Activated naive CD8-positive, alpha-beta T cell treated with anti-CD3 and anti-CD28 coated beads, Interleukin-2, amount 10 ng/mL, durations not matched to agents 7 days and 5 days (primary cell): ENCODE data around the gene PEX7. TPM values are rescaled to one million over a fixed set of nuclear protein-coding genes. Genes with fewer than 3 reads are reported as not detected.
"Not testable (repeated sequence)": the region's sequence is repeated elsewhere in the genome, so short reads cannot be mapped to it uniquely, and the experiment has no call there.

Experiments used
- ATAC-seq: fragments of 150-1000 bp; cut with Tn5 transposase; one replicate; pipeline ENCODE4 v1.10.0; 2021; ENCODE audit warnings: low read depth, moderate library complexity
- POLR2A ChIA-PET: fragments of 350-600 bp; sonication (Branson Sonifier 250); formaldehyde crosslinking; loops from one replicate; lab custom pipeline; 2021; ENCODE audit warnings: antibody characterized with exemption; lab: Charles Lee
- DNase-seq: peaks from one replicate; pipeline ENCODE4 v3.0.0; 2021
- H3K27ac Mint-ChIP-seq: one replicate; pipeline ENCODE4 v1.8.0; 2022; ENCODE audit warnings: mild to moderate bottlenecking, mixed read lengths
- H3K27me3 Mint-ChIP-seq: one replicate; pipeline ENCODE4 v1.8.0; 2022; ENCODE audit warnings: mild to moderate bottlenecking, moderate library complexity, mixed read lengths
- H3K36me3 Mint-ChIP-seq: one replicate; pipeline ENCODE4 v1.8.0; 2021; ENCODE audit warnings: mild to moderate bottlenecking, mixed read lengths
- H3K4me1 Mint-ChIP-seq: one replicate; pipeline ENCODE4 v1.8.0; 2021; ENCODE audit warnings: mixed read lengths
- H3K4me3 Mint-ChIP-seq: one replicate; pipeline ENCODE4 v1.8.0; 2022; ENCODE audit warnings: mild to moderate bottlenecking, moderate library complexity, mixed read lengths
- H3K9me3 Mint-ChIP-seq: one replicate; pipeline ENCODE4 v1.8.0; 2021; ENCODE audit warnings: mixed read lengths
- total RNA-seq, 2 experiments: library from RNA; stranded (reverse); gene quantifications; one replicate each; pipeline ENCODE4 v1.2.3, GENCODE V29; 2021

The PEX7 gene
- total RNA-seq, 2 experiments from 2014 or later = 3.0 to 3.7 TPM

DNA sequence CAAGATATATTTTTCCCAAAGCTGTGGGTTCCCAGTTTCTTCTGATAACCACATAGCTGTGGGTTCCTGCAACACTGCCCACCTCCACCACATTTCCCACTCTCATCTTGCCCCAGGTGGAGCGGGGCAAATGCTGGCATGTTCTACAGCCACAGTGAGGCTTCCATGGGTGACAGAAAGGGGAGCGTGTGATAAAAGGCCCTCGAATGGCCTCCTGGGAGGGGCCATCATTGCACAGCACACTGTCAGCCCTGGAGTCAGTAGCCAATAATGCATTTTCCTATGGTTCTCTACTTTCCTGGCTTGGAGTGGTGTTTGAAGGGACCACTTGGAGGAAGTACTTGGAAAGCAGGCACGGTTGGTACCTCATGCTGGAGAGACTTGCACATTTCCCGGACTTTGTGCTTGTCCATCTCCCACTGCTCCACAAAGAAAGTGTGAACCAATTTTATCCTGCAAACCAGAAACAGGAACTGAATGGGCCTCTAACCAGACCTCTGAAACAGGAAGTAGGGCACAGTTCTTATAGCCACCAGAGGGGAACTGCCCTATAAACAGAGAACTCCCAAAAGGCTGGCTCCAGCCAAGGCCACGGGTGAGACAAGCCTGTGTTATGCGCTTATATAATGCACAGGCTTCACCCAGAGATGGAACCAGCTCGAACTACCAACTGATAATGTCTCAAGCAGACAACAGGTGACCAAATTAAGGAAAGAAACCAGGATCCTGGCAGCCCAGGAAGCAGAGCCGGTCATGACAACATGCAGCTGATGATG lies 38.7 kb upstream of the PEX7 start:
- Mint-ChIP-seq H3K4me1 (peaks cover 55% of the 10 kb centered on the region), H3K27ac (peak overlapping the region; percentile 72), H3K36me3 (peaks cover 31% of the 10 kb centered on the region), H3K9me3 (no peaks in the 10 kb centered on the region), H3K27me3 (no peaks in the 10 kb centered on the region), H3K4me3 (peak overlapping the region; percentile 53)
- POLR2A ChIA-PET = interaction anchor here (1.5 kb wide), 1 partner anchor 9 kb away, joined by 5 read pairs; the partner anchor contains the start of gene MAP3K5
- ATAC-seq (peak; percentile 61), DNase-seq (no peak)

DNA sequence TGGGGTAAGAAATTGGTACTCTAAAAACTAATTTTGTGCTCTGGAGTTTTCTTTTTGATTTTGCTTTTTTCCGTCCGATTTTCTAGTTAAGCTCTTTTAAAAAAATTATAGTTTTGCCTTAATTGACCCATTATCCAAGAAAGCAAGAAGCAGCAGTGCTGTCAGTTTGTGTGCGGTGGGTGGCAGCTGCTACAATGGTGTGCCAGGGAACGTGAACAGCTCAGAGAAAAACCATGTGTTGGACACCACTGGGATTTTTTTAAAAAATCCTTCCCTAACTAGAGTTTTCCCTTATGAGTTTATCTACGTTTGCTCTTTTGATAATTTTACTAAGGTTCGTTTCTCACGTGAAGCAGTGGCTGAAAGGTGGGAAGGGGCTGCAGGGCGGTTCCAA lies 38.1 kb upstream of the PEX7 start:
- Mint-ChIP-seq H3K4me3 (peak overlapping the region; percentile 53), H3K4me1 (peaks cover 57% of the 10 kb centered on the region), H3K36me3 (peaks cover 32% of the 10 kb centered on the region), H3K9me3 (no peaks in the 10 kb centered on the region), H3K27ac (peak overlapping the region; percentile 72), H3K27me3 (no peaks in the 10 kb centered on the region)
- no peak for ATAC-seq
- no peak for DNase-seq
- POLR2A ChIA-PET = interaction anchor here (1.5 kb wide), 1 partner anchor 8 kb away, joined by 5 read pairs; the partner anchor contains the start of gene MAP3K5

DNA sequence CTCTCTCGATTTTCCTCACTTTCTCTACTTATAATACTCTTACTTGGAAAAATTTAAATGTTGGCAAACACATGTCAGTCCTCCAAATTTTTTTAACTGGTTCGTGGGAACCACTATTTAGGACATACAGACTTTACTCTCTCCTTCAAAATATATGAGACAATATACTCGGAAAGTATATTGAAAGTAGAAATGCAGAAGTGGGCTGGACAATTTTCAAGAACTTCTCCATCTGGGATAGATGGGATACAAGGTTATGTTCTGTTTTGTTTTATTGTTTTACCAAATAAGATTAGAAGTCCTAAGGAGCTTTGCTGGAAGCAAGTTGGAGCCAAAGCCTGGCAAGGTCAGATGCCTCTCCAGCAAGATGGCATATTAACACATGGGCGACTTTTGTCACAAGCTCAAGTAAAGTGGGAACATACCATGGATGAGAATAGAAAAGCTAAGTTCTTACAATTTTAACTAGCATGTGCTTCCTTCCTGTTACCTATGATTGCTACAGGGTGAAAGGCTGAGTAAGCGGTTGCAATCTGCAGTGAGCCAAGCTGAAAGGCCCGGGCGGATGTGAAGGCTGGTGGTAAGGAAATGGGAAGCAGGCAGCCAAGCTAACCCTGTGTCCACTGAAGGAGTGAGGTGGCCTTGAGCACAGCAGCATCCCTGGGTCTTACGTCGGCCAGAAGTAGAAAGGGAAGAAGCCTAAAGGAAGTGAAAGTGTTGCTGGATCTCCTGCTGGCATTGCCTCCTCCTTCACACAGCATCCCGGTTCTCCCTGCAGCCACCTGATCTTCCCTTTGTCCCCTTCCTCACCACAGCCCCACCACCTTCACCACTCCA lies 37.3 kb upstream of the PEX7 start:
- DNase-seq (peak; percentile 45), ATAC-seq (peak; percentile 72)
- H3K4me1 Mint-ChIP-seq = peaks cover 61% of the 10 kb centered on the region
- H3K27ac Mint-ChIP-seq = peak overlapping the region; percentile 54
- H3K36me3 Mint-ChIP-seq = peaks cover 36% of the 10 kb centered on the region
- POLR2A ChIA-PET = interaction anchor here (0.9 kb wide), 1 partner anchor 29 kb away, joined by 4 read pairs; no protein-coding TSS in a partner anchor
- H3K9me3 Mint-ChIP-seq = no peaks in the 10 kb centered on the region
- peak overlapping the region; percentile 65 for H3K4me3 Mint-ChIP-seq
- no peaks in the 10 kb centered on the region for H3K27me3 Mint-ChIP-seq

DNA sequence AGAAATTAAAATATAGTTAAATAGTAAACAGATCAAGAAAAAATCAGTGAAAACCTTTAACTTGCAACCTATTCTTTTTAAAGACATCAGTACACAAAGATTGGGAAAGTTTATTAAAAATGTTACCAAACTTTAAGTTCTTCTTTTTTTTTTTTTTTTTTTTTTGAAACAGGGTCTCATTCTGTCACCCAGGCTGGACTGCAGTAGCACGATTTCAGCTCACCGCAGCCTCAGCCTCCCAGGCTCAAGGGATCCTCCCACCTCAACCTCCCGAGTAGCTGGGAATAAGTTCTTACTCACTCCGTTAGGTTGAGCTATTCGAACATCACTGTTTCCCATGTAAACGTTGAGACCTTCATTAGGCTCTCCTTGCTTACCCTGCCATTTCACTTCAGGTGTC lies 35.7 kb upstream of the PEX7 start:
- H3K36me3 Mint-ChIP-seq = peaks cover 31% of the 10 kb centered on the region

DNA sequence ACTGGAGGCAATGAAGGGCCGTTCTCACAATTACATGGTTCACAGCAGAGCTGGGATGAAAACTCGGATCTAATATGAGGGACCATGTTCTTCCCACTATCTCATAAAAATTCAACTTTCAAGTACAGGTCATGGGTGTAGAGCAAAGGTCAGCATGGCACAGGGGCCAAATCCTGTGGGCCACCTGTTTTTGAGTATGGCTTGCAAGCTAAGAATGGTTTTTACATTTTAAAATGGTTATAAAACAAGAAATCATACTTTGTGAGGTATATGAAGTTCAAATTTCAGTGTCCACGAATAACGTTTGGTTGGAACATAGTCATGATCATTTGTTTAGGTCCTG lies 34.7 kb upstream of the PEX7 start:
- DNase-seq (no peak), ATAC-seq (no peak)
- peaks cover 67% of the 10 kb centered on the region for H3K4me1 Mint-ChIP-seq
- POLR2A ChIA-PET = interaction anchor here (2.0 kb wide), 1 partner anchor 34 kb away, joined by 7 read pairs; no protein-coding TSS in a partner anchor
- no peak overlapping the region for H3K27ac Mint-ChIP-seq
- H3K4me3 Mint-ChIP-seq = peak overlapping the region; percentile 61
- H3K9me3 Mint-ChIP-seq = no peaks in the 10 kb centered on the region
- no peaks in the 10 kb centered on the region for H3K27me3 Mint-ChIP-seq
- H3K36me3 Mint-ChIP-seq = peaks cover 29% of the 10 kb centered on the region

More for the DNA sequence above, 35.7 kb upstream of the PEX7 start:
- H3K4me3 Mint-ChIP-seq = no peak overlapping the region
- peaks cover 73% of the 10 kb centered on the region for H3K4me1 Mint-ChIP-seq
- H3K9me3 Mint-ChIP-seq = no peaks in the 10 kb centered on the region
- H3K27me3 Mint-ChIP-seq = no peaks in the 10 kb centered on the region
- POLR2A ChIA-PET = interaction anchor here (0.7 to 2.0 kb wide), 4 partner anchors 13 to 47 kb away, joined by 3 to 12 read pairs (median 6); no protein-coding TSS in a partner anchor
- no peak for DNase-seq
- ATAC-seq = no peak
- H3K27ac Mint-ChIP-seq = no peak overlapping the region

DNA sequence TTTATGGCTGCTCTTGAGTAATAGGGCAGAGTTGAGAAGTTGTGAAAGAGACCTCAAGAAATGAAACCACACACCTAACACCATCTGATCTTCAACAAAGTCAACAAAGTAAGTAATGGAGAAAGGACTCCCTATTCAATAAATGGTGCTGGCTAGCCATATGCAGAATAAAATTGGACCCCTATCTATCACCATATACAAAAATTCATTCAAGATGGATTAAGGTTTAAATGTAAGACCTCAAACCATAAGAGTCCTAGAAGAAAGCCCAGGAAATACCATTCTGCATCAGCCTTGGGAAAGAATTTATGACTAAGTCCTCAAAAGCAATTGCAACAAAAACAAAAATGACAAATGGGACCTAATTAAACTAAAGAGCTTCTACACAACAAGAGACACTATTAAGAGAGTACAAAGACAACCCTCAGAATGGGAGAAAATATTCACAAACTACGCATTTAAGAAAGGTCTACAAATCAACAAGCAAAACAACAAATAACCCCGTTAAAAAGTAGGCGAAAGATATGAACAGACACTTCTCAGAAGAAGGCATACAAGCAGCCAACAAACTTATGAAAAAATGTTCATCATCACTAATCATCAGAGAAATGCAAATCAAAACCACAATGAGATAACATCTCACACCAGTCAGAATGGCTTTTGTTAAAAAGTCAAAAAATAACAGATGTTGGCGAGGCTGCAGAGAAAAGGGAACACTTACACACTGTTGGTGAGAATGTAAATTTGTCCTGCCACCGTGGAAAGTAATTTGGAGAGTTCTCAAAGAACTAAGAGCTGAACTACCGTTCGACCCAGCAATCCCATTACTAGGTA lies 34.1 kb upstream of the PEX7 start:
- ATAC-seq = no peak
- POLR2A ChIA-PET = interaction anchor here (1.0 to 5.3 kb wide), 2 partner anchors 36 to 141 kb away, joined by 3 to 41 read pairs; no protein-coding TSS in a partner anchor
- Mint-ChIP-seq H3K36me3 (peaks cover 29% of the 10 kb centered on the region), H3K27ac (peak overlapping the region; percentile 57), H3K4me3 (peak overlapping the region; percentile 61), H3K4me1 (peaks cover 65% of the 10 kb centered on the region), H3K9me3 (no peaks in the 10 kb centered on the region), H3K27me3 (no peaks in the 10 kb centered on the region)
- DNase-seq = no peak

DNA sequence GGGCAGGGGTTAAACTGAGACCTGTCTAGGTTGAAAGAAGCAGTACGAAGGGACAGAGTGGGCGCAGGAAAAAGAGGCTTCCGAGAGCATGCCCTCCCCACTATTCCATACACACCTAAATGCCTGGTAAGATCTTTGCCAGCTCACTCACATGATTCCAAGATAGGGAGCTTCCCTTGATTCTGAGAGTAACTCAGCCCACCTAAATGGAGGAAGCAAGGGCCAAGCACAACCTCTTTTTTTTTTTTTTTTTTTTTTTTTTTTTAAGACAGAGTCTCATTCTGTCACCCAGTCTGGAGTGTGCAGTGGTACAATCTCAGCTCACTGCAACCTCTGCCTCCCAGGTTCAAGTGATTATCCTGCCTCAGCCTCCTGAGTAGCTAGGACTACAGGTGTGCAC lies 33.0 kb upstream of the PEX7 start:
- POLR2A ChIA-PET = interaction anchor here (1.0 to 5.3 kb wide), 2 partner anchors 37 to 142 kb away, joined by 3 to 41 read pairs; no protein-coding TSS in a partner anchor
- not testable (repeated sequence) for ATAC-seq, H3K27ac Mint-ChIP-seq

DNA sequence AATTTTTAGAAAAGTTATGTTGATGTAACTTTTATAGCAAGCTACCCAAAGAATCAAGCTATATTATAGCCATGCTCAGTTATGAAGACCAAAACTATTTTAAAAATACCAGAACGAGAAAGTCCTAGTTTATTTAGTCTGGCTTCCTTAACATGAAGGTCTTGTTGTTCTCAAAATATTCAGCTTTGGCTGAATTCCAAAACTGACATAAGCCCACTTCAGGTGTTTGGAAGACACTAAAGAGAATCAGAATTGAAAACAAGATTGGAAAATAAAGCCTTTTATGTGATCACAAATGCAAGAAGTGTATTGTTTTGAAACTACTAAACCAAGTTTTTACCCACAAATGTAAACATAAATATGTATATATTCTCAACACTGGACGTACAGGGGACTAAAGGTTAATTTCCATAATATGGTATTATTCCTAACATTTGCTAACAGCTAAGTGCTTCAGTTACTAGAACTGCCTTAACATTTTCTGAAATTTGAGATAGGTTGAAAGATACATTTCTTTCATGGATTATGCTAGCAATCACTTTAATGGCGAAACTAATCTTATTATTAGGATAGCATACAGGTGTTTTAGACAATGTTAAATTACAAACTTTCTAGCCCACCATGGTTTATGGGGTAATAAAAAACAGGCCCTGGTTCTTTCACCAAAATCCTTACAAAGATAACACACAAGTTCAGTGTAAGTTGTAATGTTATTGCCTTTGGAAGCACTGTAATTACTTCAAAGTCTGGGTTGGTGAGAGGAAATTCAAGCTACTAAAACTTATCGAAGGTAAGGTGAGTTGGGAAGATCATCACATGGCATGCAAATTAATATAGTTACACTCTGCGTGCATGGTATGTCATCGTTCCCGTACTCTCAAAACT lies 31.7 kb upstream of the PEX7 start:
- no peak for DNase-seq
- no peak for ATAC-seq
- POLR2A ChIA-PET = interaction anchor here (1.5 to 5.3 kb wide), 4 partner anchors 27 to 146 kb away, joined by 3 to 93 read pairs (median 36); no protein-coding TSS in a partner anchor
- H3K4me3 Mint-ChIP-seq = peak overlapping the region; percentile 96
- H3K9me3 Mint-ChIP-seq = no peaks in the 10 kb centered on the region
- H3K27ac Mint-ChIP-seq = peak overlapping the region; percentile 86
- H3K4me1 Mint-ChIP-seq = peaks cover 44% of the 10 kb centered on the region
- peaks cover 2% of the 10 kb centered on the region for H3K27me3 Mint-ChIP-seq
- peaks cover 12% of the 10 kb centered on the region for H3K36me3 Mint-ChIP-seq

More for the DNA sequence above, 33.0 kb upstream of the PEX7 start:
- not testable (repeated sequence) for H3K27me3 Mint-ChIP-seq, H3K9me3 Mint-ChIP-seq, DNase-seq
- Mint-ChIP-seq H3K4me3 (peak overlapping the region; percentile 39), H3K4me1 (peaks cover 56% of the 10 kb centered on the region), H3K36me3 (peaks cover 21% of the 10 kb centered on the region)

DNA sequence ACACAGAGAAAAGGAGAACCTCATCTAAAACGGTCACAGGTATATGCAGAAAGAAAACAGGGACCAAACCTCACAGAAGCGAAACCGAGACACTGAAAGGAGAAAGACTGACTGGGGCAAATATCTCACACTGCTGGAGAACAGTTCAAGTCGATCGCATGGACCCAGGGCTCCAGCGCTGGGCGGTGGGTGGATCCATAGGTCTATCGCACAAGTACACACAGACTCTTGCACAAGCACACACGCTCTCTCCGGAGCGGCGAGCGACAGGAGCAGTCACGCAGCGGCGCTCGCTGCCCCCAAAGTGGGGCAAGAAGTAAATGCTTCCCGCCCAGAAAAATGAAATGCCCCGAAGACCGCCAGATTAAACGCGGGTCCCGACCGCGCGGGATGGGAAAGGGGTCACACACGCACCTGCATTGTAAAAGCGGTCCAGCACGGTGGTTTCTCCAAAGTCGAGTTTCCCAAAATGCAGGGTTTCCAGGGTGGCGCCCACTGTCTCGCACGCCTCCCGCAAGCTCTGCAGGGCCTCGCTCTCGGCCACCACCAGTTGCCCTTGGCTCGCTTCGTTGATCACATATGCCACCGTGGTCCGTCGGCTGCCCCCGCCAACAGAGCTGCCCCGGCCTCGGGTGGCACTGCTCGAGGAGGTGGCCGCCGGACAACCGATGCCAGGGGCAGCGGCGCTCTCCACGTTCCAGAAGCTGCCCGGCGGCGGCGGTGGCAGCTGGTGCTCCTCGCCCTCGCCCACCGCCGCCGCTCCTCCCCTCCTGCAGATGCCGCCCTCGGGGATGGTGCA lies 30.9 kb upstream of the PEX7 start:
- H3K4me3 Mint-ChIP-seq = peak overlapping the region; percentile 96
- H3K27ac Mint-ChIP-seq = peak overlapping the region; percentile 86
- peaks cover 41% of the 10 kb centered on the region for H3K4me1 Mint-ChIP-seq
- H3K27me3 Mint-ChIP-seq = peaks cover 2% of the 10 kb centered on the region
- H3K36me3 Mint-ChIP-seq = peaks cover 11% of the 10 kb centered on the region
- peak; percentile 9 for ATAC-seq
- peak; percentile 65 for DNase-seq
- no peaks in the 10 kb centered on the region for H3K9me3 Mint-ChIP-seq
- POLR2A ChIA-PET = interaction anchor here (0.7 to 5.3 kb wide), 18 partner anchors 8 to 502 kb away, joined by 3 to 93 read pairs (median 4); partner anchors contain the start of genes BCLAF1 and PEX7

DNA sequence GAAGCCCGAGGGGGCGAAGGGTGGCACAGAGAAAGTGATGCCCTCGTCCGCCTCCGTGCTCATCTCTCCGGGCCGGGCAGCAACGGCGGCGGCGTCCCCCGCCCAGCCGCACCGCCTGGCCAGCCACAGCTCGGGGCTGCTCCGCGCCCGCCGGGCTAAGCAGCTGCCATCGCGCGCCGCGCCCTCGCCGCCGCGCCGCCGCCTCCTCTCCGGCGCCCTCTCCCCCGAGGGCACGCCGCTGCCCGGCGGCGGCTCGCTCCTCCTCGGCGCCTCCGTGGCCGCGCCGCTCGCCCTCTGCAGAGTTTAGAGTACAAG lies 30.3 kb upstream of the PEX7 start:
- peaks cover 11% of the 10 kb centered on the region for H3K36me3 Mint-ChIP-seq
- peak overlapping the region; percentile 97 for H3K27ac Mint-ChIP-seq
- H3K27me3 Mint-ChIP-seq = peaks cover 2% of the 10 kb centered on the region
- H3K4me3 Mint-ChIP-seq = peak overlapping the region; percentile 96
- no peak for DNase-seq
- H3K9me3 Mint-ChIP-seq = no peaks in the 10 kb centered on the region
- ATAC-seq = no peak
- POLR2A ChIA-PET = interaction anchor here (0.7 to 5.3 kb wide), 19 partner anchors 8 to 502 kb away, joined by 3 to 93 read pairs (median 4); partner anchors contain the start of genes BCLAF1 and PEX7
- peaks cover 38% of the 10 kb centered on the region for H3K4me1 Mint-ChIP-seq
